HG03066 (cell line): Measurements from ENCODE around the gene COMMD10.
"Not testable (repeated sequence)": the region's sequence is repeated elsewhere in the genome, so short reads cannot be mapped to it uniquely, and the experiment has no call there.

Experiments used
- ATAC-seq: cut with Tn5 transposase; IDR thresholded peaks from one replicate; pipeline ENCODE4 v1.9.1; 2021; ENCODE audit warnings: low read depth; ENCODE audit not compliant: unreplicated experiment

Gene COMMD10

DNA sequence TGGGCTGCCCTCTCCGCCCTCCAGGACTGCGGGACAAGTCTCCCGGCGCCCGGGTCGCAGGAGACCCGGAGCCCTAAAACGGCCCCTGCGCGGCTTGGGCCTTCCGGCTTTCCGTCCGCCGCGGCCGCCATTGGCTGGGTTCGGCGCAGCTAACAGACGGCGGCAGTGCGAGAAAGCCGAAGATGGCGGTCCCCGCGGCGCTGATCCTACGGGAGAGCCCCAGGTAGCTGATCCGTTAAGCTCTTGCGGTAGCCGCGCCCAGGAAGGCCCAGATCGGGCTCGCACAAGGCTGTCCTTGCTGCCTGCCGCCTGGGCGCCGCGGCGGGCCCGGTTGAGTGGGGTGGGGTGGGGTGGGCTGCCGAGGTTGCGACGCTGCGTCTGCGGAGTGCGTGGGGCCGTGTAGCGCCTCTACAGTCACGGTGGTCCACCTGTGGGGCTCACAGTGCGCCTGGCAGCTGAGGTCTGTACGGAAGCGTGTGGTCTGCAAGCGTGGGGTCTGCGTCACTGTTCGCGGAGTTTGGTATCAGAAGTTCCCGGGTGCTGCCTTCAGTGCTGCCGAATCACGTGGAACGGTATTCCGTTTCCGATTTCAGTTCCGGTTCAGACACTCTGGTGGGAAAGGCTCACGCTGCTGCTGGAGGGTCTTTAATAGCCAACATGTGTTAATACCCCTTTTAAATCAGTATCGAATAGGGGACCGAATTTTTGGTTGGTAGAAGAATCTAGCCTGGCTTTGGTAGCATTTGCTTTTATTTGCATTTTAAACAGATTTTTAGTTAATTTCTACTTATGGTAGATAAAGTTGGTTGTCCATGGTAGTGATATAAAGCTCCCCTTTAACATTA is at the start of gene COMMD10:
TSS of gene COMMD10 (plus strand) at position 155 of the 845 bp plus-strand sequence.
- ATAC-seq = peak; percentile 89

- ATAC-seq = no peak
These were observed 49.7 kb upstream of the COMMD10 start for GRCh38 chr5:116035123-116035522.

- no peak for ATAC-seq
These were observed 47.5 kb upstream of the COMMD10 start for GRCh38 chr5:116037236-116037822.

GRCh38 chr5:116038817-116039216 is 46.0 kb upstream of the COMMD10 start:
- peak; percentile 71 for ATAC-seq

- peak; percentile 51 for ATAC-seq
These were observed 42.5 kb upstream of the COMMD10 start for GRCh38 chr5:116042375-116042774.

- ATAC-seq = no peak
These were observed 40.8 kb upstream of the COMMD10 start for GRCh38 chr5:116044073-116044472.

- no peak for ATAC-seq
These were observed 39.0 kb upstream of the COMMD10 start for GRCh38 chr5:116045821-116046220.

- ATAC-seq = no peak
These were observed 38.6 kb upstream of the COMMD10 start for GRCh38 chr5:116046261-116046660.

DNA sequence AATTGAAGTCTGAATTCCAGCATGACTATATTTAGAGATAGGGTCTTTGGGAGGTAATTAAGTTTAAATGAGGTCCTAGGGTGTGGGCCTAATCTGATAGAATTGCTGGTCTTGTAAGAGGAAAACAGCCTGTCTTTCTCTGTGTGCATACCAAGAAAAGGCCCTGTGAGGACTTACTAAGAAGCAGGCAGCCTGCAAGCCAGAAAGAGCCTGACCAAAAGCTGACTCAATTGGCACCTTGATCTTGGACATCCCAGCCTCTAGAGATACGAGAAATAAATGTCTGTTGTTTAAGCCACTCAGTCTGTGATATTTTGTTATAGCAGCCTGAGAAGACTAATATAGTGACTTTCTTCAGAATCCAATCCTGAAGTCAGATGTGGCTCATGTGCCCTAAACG is 38.0 kb upstream of the COMMD10 start:
- no peak for ATAC-seq

DNA sequence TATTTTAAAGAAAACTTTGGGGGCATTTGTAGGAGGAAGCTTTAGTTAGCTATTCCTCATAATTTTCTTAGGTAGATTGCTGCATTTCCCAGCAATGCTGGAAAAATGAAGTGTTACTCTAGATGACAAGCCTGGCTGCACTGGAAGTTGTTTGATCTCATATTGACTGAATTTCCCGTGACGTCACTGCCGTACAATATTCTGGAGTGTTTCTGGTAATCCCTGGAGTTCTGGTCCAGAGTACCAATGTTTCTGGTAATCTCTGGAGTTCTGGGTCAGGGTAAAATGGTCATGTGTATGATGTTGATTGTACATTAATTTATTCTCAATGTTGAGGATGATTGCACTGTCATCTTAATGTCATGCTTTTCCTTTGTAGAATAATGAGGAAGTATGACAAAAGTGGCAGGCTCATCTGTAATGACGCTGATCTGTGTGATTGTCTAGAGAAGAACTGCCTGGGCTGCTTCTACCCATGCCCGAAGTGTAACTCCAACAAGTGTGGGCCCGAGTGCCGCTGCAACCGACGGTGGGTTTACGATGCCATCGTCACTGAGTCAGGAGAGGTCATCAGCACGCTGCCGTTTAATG is 26.4 kb upstream of the COMMD10 start:
- ATAC-seq = no peak

- ATAC-seq = no peak
These were observed 22.5 kb upstream of the COMMD10 start for GRCh38 chr5:116062352-116062751.

DNA sequence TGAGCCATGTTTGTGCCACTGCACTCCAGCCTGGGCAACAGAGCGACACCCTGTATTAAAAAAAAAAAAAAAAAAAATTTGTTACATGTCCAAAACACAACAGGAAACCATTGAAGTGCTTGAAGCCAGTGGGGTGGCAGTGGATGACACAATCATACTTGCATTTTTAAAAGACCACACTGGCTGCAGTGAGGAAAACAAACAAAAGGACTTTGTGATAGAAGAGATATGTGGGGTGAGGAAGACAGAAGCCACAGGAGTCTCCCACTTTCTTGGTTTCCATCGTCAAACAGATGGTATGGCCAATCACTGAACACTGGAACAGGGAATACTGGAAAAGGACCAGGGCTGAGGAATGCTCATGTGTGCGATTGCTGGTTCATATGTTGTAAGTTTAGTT is 20.9 kb upstream of the COMMD10 start:
- ATAC-seq = no peak

GRCh38 chr5:116068028-116068632 is 16.7 kb upstream of the COMMD10 start:
- ATAC-seq = peak; percentile 59

DNA sequence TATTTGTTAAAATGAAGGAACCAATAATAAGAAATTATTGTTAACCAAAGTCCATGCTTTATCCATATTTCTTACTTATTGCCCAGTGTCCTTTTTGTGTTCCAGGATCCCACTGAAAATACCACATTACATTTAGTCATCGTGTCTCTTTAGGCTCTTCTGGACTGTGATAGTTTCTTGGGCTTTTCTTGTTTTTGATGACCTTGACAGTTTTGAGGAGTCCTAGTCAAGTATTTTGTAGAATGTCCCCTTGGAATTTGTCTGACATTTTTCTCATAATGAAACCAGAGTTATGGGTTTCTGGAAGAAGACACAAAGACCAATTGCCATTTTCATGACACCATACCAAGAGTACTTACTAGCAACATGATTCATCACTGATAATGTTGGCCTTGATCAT is 13.6 kb upstream of the COMMD10 start:
- ATAC-seq = no peak

DNA sequence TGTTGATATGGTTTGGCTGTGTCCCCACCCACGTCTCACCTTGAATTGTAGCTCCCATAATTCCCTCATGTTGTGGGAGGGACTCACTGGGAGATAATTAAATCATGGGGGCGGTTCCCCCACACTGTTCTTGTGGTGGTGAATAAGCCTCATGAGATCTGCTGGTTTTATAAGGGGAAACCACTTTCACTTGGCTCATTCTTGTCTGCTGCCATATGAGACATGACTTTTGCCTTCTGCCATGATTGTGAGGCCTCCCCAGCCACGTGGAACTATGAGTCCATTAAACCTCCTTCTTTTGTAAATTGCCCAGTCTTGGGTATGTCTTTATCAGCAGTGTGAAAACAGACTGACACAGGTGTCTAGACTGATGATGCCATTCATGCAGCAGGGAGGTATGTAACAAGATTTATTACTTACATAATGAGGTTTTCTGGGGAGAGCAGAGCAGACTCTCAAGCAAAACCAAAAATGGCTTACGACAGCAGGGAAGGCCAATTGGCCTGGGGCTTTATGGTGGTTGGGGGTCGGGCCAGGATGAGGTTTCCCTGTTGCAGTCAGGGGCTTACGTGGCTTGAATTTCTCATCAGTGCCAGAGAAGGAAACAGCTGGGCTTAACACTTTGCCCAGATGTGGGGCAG is 9.5 kb upstream of the COMMD10 start:
- ATAC-seq = no peak

DNA sequence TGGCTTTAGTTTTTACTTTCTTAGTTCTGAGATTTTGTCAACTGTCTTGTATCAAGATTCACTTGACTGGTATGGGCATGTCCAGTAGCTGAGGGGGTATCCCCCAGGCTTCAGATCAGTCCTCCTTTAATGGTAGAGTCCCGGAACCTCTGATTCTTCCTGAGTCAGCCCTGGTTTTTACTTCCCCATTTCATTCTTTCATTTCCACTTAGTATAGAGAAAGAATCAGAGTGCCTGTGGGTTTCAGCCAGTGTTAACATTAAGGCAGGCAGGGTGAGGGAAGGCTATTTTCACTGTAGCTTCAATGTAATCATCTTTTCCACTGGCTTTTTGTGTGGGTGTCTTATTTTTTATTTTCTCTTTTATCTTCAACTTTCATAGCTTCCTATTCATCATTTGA is 8.3 kb upstream of the COMMD10 start:
- ATAC-seq = peak; percentile 98

- ATAC-seq = no peak
These were observed 6.6 kb upstream of the COMMD10 start for GRCh38 chr5:116078199-116078598.

GRCh38 chr5:116084287-116084691 is 536 bp upstream of the COMMD10 start:
- ATAC-seq = peak; percentile 27

DNA sequence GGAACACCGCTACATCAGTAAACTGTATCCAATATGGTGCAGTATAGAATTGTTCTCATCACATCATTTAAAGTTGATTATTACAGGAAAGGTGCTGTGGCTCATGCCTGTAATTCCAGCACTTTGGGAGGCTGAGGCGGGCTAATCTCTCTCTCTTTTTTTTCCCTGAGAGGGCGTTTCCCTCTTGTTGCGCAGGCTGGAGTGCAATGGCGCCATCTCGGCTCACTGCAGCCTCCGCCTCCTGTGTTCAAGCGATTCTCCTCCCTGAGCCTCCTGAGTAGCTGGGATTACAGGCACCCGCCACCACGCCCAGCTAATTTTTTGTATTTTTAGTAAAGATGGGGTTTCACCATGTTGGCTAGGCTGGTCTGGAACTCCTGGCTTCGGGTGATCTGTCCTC is 1.5 kb downstream of the COMMD10 start:
- ATAC-seq = not testable (repeated sequence)

GRCh38 chr5:116088062-116088461 is 3.2 kb downstream of the COMMD10 start:
- ATAC-seq = no peak

DNA sequence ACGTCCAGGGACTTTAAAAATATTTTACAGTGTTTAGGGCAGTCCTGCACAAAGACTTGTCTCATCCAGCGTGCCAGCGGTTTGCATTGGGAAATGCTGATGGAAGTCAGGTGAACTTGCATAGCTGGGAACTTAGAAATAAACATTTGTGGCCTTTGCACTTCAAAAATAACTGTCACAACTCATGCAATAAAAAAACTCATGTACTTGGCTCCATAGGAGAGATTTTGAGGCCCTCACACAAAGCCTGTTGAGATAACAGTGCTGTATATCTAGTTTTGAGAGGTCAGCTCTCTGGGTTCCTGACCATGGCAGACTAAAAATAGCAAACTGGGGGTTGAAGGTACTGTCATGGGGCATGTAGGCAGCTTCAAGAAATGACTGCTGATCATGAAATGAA is 5.5 kb downstream of the COMMD10 start:
- ATAC-seq = no peak
